Transverse colon (tissue), 3 donors: ENCODE data around the gene RETSAT.

Experiments used
- EP300 ChIP-seq: sonication (generic); formaldehyde crosslinking; IDR thresholded peaks from one replicate; pipeline ENCODE4 v1.6.1; 2017; ENCODE audit warnings: antibody characterized with exemption, low read depth
- POLR2A ChIP-seq: fragments of 450-650 bp; IDR thresholded peaks from one replicate; pipeline ENCODE4 v1.6.1; 2016; ENCODE audit warnings: antibody characterized with exemption, mild to moderate bottlenecking, moderate library complexity
- TF ChIP-seq, protein P1 (sequence below), 5 experiments: fragments of 200-600 bp in 3 of 5; fragments of 450-650 bp in 2 of 5; sonication (generic) in 3 of 5; IDR thresholded peaks; 1 replicate in 2 of 5; 2 replicates in 3 of 5; pipeline ENCODE4 v1.5.1; 2016 to 2017; ENCODE audit warnings: antibody characterized with exemption in 5 of 5, inconsistent platforms in 3 of 5, mild to moderate bottlenecking in 2 of 5, moderate library complexity in 1 of 5

- TF ChIP-seq, protein P1, sequence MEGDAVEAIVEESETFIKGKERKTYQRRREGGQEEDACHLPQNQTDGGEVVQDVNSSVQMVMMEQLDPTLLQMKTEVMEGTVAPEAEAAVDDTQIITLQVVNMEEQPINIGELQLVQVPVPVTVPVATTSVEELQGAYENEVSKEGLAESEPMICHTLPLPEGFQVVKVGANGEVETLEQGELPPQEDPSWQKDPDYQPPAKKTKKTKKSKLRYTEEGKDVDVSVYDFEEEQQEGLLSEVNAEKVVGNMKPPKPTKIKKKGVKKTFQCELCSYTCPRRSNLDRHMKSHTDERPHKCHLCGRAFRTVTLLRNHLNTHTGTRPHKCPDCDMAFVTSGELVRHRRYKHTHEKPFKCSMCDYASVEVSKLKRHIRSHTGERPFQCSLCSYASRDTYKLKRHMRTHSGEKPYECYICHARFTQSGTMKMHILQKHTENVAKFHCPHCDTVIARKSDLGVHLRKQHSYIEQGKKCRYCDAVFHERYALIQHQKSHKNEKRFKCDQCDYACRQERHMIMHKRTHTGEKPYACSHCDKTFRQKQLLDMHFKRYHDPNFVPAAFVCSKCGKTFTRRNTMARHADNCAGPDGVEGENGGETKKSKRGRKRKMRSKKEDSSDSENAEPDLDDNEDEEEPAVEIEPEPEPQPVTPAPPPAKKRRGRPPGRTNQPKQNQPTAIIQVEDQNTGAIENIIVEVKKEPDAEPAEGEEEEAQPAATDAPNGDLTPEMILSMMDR (IDR thresholded peaks at IDR 0.05) = no peak
- TF ChIP-seq POLR2A (no peak), EP300 (no peak)
Measured at GRCh38 chr2:85400541-85401463, 46.5 kb upstream of the RETSAT start.
